Measurements from ENCODE around the gene ST8SIA5.

ST8SIA5 gene

GRCh38 chr18:46705521-46705920 is 51.3 kb downstream of the ST8SIA5 start:
- peak; percentile 52 for DNase-seq

- no peak for DNase-seq
These were observed 52.0 kb downstream of the ST8SIA5 start for GRCh38 chr18:46704816-46705215.

GRCh38 chr18:46704189-46704588 is 52.7 kb downstream of the ST8SIA5 start:
- no peak for DNase-seq

GRCh38 chr18:46702471-46702870 is 54.4 kb downstream of the ST8SIA5 start:
- DNase-seq: no peak

GRCh38 chr18:46700066-46700824 is 56.6 kb downstream of the ST8SIA5 start:
- DNase-seq: no peak

- DNase-seq: no peak
These were observed 60.2 kb downstream of the ST8SIA5 start for GRCh38 chr18:46696702-46697101.

- DNase-seq: no peak
These were observed 60.6 kb downstream of the ST8SIA5 start for GRCh38 chr18:46696268-46696667.

- DNase-seq: no peak
These were observed 62.9 kb downstream of the ST8SIA5 start for GRCh38 chr18:46693996-46694395.

GRCh38 chr18:46688853-46689525 is 67.9 kb downstream of the ST8SIA5 start:
- DNase-seq: no peak

GRCh38 chr18:46686186-46686585 is 70.7 kb downstream of the ST8SIA5 start:
- no peak for DNase-seq

GRCh38 chr18:46683252-46683651 is 73.6 kb downstream of the ST8SIA5 start:
- no peak for DNase-seq

- DNase-seq: no peak
These were observed 75.8 kb downstream of the ST8SIA5 start for GRCh38 chr18:46680784-46681695.

GRCh38 chr18:46679846-46680598 is 76.8 kb downstream of the ST8SIA5 start:
- DNase-seq: no peak

- DNase-seq: no peak
These were observed 78.0 kb downstream of the ST8SIA5 start for GRCh38 chr18:46678785-46679399.

GRCh38 chr18:46678041-46678440 is 78.8 kb downstream of the ST8SIA5 start:
- DNase-seq: no peak

GRCh38 chr18:46677611-46678010 is 79.2 kb downstream of the ST8SIA5 start:
- DNase-seq: peak; percentile 20

GRCh38 chr18:46676182-46676835 is 80.5 kb downstream of the ST8SIA5 start:
- no peak for DNase-seq

GRCh38 chr18:46675112-46675511 is 81.7 kb downstream of the ST8SIA5 start:
- DNase-seq: no peak

- no peak for DNase-seq
These were observed 84.5 kb downstream of the ST8SIA5 start for GRCh38 chr18:46672062-46672970.

- DNase-seq: no peak
These were observed 88.2 kb downstream of the ST8SIA5 start for GRCh38 chr18:46668694-46669093.

GRCh38 chr18:46668135-46668534 is 88.7 kb downstream of the ST8SIA5 start:
- no peak for DNase-seq

Measured in NCI-H82 (cell line).